Parathyroid adenoma (tissue), 2 donors: ENCODE results near the gene DIO1.

Experiments used
- H2AFZ ChIP-seq: fragments of 300-600 bp; sonication (generic); one replicate; pipeline ENCODE4 v1.7.0; 2017; ENCODE audit warnings: antibody characterized with exemption, mild to moderate bottlenecking
- H3K27ac ChIP-seq: fragments of 300-600 bp; sonication (generic); one replicate; pipeline ENCODE4 v1.7.0; 2017
- H3K27me3 ChIP-seq: fragments of 300-600 bp; sonication (generic); one replicate; pipeline ENCODE4 v1.7.0; 2017; ENCODE audit warnings: low read length; ENCODE audit not compliant: control insufficient read depth, insufficient read depth
- H3K36me3 ChIP-seq: fragments of 300-600 bp; sonication (generic); one replicate; pipeline ENCODE4 v1.7.0; 2017; ENCODE audit warnings: low read length; ENCODE audit not compliant: control insufficient read depth, insufficient read depth
- H3K4me1 ChIP-seq: fragments of 300-600 bp; sonication (generic); one replicate; pipeline ENCODE4 v1.7.0; 2017; ENCODE audit warnings: control low read depth
- H3K4me2 ChIP-seq: fragments of 300-600 bp; sonication (generic); one replicate; pipeline ENCODE4 v1.7.0; 2017; ENCODE audit warnings: low read length
- H3K4me3 ChIP-seq: fragments of 300-600 bp; sonication (generic); one replicate; pipeline ENCODE4 v1.7.0; 2017; ENCODE audit warnings: low read depth, low read length
- H3K79me2 ChIP-seq: fragments of 300-600 bp; sonication (generic); one replicate; pipeline ENCODE4 v1.7.0; 2017; ENCODE audit warnings: control low read depth
- H3K9ac ChIP-seq: fragments of 300-600 bp; sonication (generic); one replicate; pipeline ENCODE4 v1.7.0; 2017; ENCODE audit warnings: mild to moderate bottlenecking
- H3K9me3 ChIP-seq: fragments of 300-600 bp; sonication (generic); one replicate; pipeline ENCODE4 v1.7.0; 2017; ENCODE audit warnings: low read length; ENCODE audit not compliant: control insufficient read depth
- CTCF ChIP-seq: fragments of 300-600 bp; sonication (generic); IDR thresholded peaks from one replicate; pipeline ENCODE4 v1.7.0; 2017; ENCODE audit warnings: antibody characterized with exemption, mild to moderate bottlenecking
- donor health status: primary hyperparathyroidism.

Gene DIO1

GRCh38 chr1:53889304-53890298 lies 4.4 kb upstream of the DIO1 start, which contains the start of gene YIPF1:
Gene YIPF1 (minus strand): TSS chr1:53889797. CDS start chr1:53888937, 860 bp downstream.
- Histone ChIP-seq H3K27me3 (no peaks in the 10 kb centered on the region), H3K9me3 (no peaks in the 10 kb centered on the region), H3K79me2 (no peaks in the 10 kb centered on the region), H3K36me3 (no peaks in the 10 kb centered on the region), H3K27ac (peak within 1 kb of the TSS; percentile 65), H2AFZ (peak within 1 kb of the TSS; percentile 76), H3K4me1 (peaks cover 5% of the 10 kb centered on the region), H3K4me2 (peak within 1 kb of the TSS; percentile 70), H3K9ac (no peak within 1 kb of the TSS), H3K4me3 (peak within 1 kb of the TSS; percentile 96)
- no peak for TF ChIP-seq CTCF

- Histone ChIP-seq H3K27me3 (no peaks in the 10 kb centered on the region), H3K4me2 (peak overlapping the region; percentile 70), H2AFZ (peak overlapping the region; percentile 76), H3K4me3 (peak overlapping the region; percentile 96), H3K9ac (no peak overlapping the region), H3K79me2 (no peaks in the 10 kb centered on the region), H3K4me1 (peaks cover 5% of the 10 kb centered on the region), H3K36me3 (no peaks in the 10 kb centered on the region), H3K9me3 (no peaks in the 10 kb centered on the region), H3K27ac (no peak overlapping the region)
- no peak for TF ChIP-seq CTCF
Measured at GRCh38 chr1:53890522-53890941, 3.5 kb upstream of the DIO1 start.

- Histone ChIP-seq H3K36me3 (no peaks in the 10 kb centered on the region), H3K9ac (no peak overlapping the region), H3K27me3 (no peaks in the 10 kb centered on the region), H3K9me3 (no peaks in the 10 kb centered on the region), H3K27ac (no peak overlapping the region), H3K4me3 (no peak overlapping the region), H3K79me2 (no peaks in the 10 kb centered on the region), H3K4me1 (peaks cover 5% of the 10 kb centered on the region), H3K4me2 (no peak overlapping the region), H2AFZ (no peak overlapping the region)
- TF ChIP-seq CTCF, result no peak
Measured at GRCh38 chr1:53891018-53891417, 3.0 kb upstream of the DIO1 start.

- Histone ChIP-seq H3K79me2 (no peaks in the 10 kb centered on the region), H3K9ac (no peak overlapping the region), H3K4me2 (no peak overlapping the region), H3K4me1 (peaks cover 5% of the 10 kb centered on the region), H3K9me3 (no peaks in the 10 kb centered on the region), H3K27me3 (no peaks in the 10 kb centered on the region), H3K4me3 (no peak overlapping the region), H3K27ac (no peak overlapping the region), H3K36me3 (no peaks in the 10 kb centered on the region), H2AFZ (no peak overlapping the region)
- TF ChIP-seq CTCF, result no peak
Measured at GRCh38 chr1:53891678-53892077, 2.3 kb upstream of the DIO1 start.
